ENCODE results near the gene ANKS1A. TPM values are rescaled to one million over a fixed set of nuclear protein-coding genes. Genes with fewer than 3 reads are reported as not detected.

The ANKS1A gene
- total and polyA plus RNA-seq, 2 of the 4 experiments (the other 2 are of a cell fraction): 7.2 to 7.5 TPM

- TF ChIP-seq NFE2L2 (IDR thresholded peaks at IDR 0.05; ENCODE audit: low read depth, low read length) (no peak), MXI1 (IDR thresholded peaks at IDR 0.05; ENCODE audit: borderline replicate concordance, low read depth, low read length) (no peak; the same call in 1 of the 2 replicates), CHD1 (IDR thresholded peaks at IDR 0.05; ENCODE audit: low read depth, low read length) (no peak), MAZ (IDR thresholded peaks at IDR 0.05; ENCODE audit: borderline replicate concordance, low read depth, low read length) (no peak), SMC3 (IDR thresholded peaks at IDR 0.05; ENCODE audit: low read depth, low read length) (no peak), BHLHE40 (IDR thresholded peaks at IDR 0.05; ENCODE audit: low read depth, low read length) (no peak), MAFK (IDR thresholded peaks at IDR 0.05; ENCODE audit: low read depth, low read length) (no peak), POLR2A (IDR thresholded peaks at IDR 0.05; ENCODE audit: low read depth, low read length) (no peak), FOS (IDR thresholded peaks at IDR 0.05; ENCODE audit: low read depth, low read length) (no peak), RFX5 (IDR thresholded peaks at IDR 0.05; ENCODE audit: low read depth, low read length) (no peak)
- TF ChIP-seq, protein P1, sequence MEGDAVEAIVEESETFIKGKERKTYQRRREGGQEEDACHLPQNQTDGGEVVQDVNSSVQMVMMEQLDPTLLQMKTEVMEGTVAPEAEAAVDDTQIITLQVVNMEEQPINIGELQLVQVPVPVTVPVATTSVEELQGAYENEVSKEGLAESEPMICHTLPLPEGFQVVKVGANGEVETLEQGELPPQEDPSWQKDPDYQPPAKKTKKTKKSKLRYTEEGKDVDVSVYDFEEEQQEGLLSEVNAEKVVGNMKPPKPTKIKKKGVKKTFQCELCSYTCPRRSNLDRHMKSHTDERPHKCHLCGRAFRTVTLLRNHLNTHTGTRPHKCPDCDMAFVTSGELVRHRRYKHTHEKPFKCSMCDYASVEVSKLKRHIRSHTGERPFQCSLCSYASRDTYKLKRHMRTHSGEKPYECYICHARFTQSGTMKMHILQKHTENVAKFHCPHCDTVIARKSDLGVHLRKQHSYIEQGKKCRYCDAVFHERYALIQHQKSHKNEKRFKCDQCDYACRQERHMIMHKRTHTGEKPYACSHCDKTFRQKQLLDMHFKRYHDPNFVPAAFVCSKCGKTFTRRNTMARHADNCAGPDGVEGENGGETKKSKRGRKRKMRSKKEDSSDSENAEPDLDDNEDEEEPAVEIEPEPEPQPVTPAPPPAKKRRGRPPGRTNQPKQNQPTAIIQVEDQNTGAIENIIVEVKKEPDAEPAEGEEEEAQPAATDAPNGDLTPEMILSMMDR (conservative IDR thresholded peaks at IDR 0.05; ENCODE audit: low read depth, low read length): no peak
- TF ChIP-seq, protein P2, sequence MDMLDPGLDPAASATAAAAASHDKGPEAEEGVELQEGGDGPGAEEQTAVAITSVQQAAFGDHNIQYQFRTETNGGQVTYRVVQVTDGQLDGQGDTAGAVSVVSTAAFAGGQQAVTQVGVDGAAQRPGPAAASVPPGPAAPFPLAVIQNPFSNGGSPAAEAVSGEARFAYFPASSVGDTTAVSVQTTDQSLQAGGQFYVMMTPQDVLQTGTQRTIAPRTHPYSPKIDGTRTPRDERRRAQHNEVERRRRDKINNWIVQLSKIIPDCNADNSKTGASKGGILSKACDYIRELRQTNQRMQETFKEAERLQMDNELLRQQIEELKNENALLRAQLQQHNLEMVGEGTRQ (IDR thresholded peaks at IDR 0.05; ENCODE audit: low read depth, low read length): no peak
- H3K18ac ChIP-seq (ENCODE audit: low read depth, low read length): no peak overlapping the region
- H2AK9ac ChIP-seq (replicated peaks; ENCODE audit: low read depth, low read length, poor library complexity): no peak overlapping the region
- no peak overlapping the region for H2BK20ac ChIP-seq (ENCODE audit: low read depth, low read length)
- ChIA-PET POLR2A (ENCODE audit: unreplicated experiment) (no interaction called here), CTCF (no interaction called here)
- intact Hi-C loops (cut with micrococcal nuclease) (no loop called here), in situ Hi-C loops (cut with MboI; ENCODE audit: low sequenced_read_pairs) (no loop called here), dilution Hi-C loops (cut with HindIII; ENCODE audit: low sequenced_read_pairs, unreplicated experiment) (no loop called here)
- H2BK5ac ChIP-seq (ENCODE audit: low read depth, low read length, poor library complexity, severe bottlenecking): no peak overlapping the region
- no TSS peak for BruUV-seq (replicated peaks)
- H3K4ac ChIP-seq (ENCODE audit: low read depth, low read length): no peak overlapping the region
- no peaks in the 10 kb centered on the region for H4K20me1 ChIP-seq (ENCODE audit: insufficient read depth, low read length)
- no peak overlapping the region for H3K4me2 ChIP-seq (ENCODE audit: low read depth, low read length)
- H2AK5ac ChIP-seq (ENCODE audit: low read depth, low read length): no peak overlapping the region
- no peak overlapping the region for H2BK15ac ChIP-seq (ENCODE audit: low read depth, low read length)
- H3K36me3 ChIP-seq (ENCODE audit: control insufficient read depth, insufficient read depth, low read length): peaks cover 2% of the 10 kb centered on the region; the same call in 1 of the 2 replicates
- no peak overlapping the region for H3K4me3 ChIP-seq (ENCODE audit: insufficient read depth, low read depth, low read length)
- H3K14ac ChIP-seq (replicated peaks; ENCODE audit: low read depth, low read length): no peak overlapping the region
- H2BK120ac ChIP-seq (ENCODE audit: low read depth, low read length): no peak overlapping the region
- DNase-seq (no peak), ATAC-seq (ENCODE audit: low read depth) (peak; percentile 27; the same call in 1 of the 2 replicates)
- no peaks in the 10 kb centered on the region for H3K9me3 ChIP-seq (ENCODE audit: control insufficient read depth, insufficient read depth, low read length)
- no peak overlapping the region for H3K23ac ChIP-seq (ENCODE audit: low read depth, low read length)
- H4K91ac ChIP-seq (ENCODE audit: insufficient read depth, low read depth, low read length): no peak overlapping the region
- peaks cover 7 to 9% of the 10 kb centered on the region in 2 experiments; a peak in 1 of 4 replicates for H3K79me1 ChIP-seq (ENCODE audit: low read depth in 1 of 2, low read length in 2 of 2)
- H4K5ac ChIP-seq (ENCODE audit: low read depth, low read length): no peak overlapping the region
- no peaks in the 10 kb centered on the region for H3K27me3 ChIP-seq (ENCODE audit: control insufficient read depth, insufficient read depth, low read length)
- H3K27ac ChIP-seq (ENCODE audit: insufficient read depth, low read length): no peak overlapping the region
- peaks cover 2% of the 10 kb centered on the region for H3K4me1 ChIP-seq (ENCODE audit: control insufficient read depth, insufficient read depth, low read length)
- H3K9me1 ChIP-seq (ENCODE audit: insufficient read depth, low read length): 0 out of 2 replicates have a peak, but pooled peaks cover 4% of the 10 kb centered on the region
- WGBS, 2 experiments (ENCODE audit: extremely low coverage in 2 of 2, insufficient read length in 1 of 2): no CpG with 5 or more reads among the region's 3 CpGs
- H2AFZ ChIP-seq (replicated peaks; ENCODE audit: low read length, poor library complexity): no peak overlapping the region
- no peak overlapping the region for H3K56ac ChIP-seq (ENCODE audit: extremely low read depth, insufficient read depth, low read length)
- no peak overlapping the region for H4K8ac ChIP-seq (ENCODE audit: low read depth in 2 of 2, low read length in 2 of 2)
- no peak overlapping the region for H3K9ac ChIP-seq (ENCODE audit: low read depth, low read length)
Measured at GRCh38 chr6:34964564-34964963, 75.5 kb downstream of the ANKS1A start.

Measured in IMR-90 (cell line).